Neural cell (in vitro differentiated cells): ENCODE data around the gene ATXN10.

Experiments used
- POLR2AphosphoS5 ChIP-seq: IDR thresholded peaks from 2 replicates; pipeline ENCODE4 v1.6.1; 2012
- RAD21 ChIP-seq: fragments of 450-650 bp; conservative IDR thresholded peaks from 2 replicates; pipeline ENCODE4 v1.6.1; 2014; ENCODE audit warnings: antibody characterized with exemption, mild to moderate bottlenecking, moderate library complexity
- TF ChIP-seq, protein P1 (sequence below): fragments of 450-650 bp; IDR thresholded peaks from 2 replicates; pipeline ENCODE4 v1.5.1; 2014; ENCODE audit warnings: antibody characterized with exemption, mild to moderate bottlenecking, moderate library complexity; ENCODE audit not compliant: poor library complexity, severe bottlenecking

DNA sequence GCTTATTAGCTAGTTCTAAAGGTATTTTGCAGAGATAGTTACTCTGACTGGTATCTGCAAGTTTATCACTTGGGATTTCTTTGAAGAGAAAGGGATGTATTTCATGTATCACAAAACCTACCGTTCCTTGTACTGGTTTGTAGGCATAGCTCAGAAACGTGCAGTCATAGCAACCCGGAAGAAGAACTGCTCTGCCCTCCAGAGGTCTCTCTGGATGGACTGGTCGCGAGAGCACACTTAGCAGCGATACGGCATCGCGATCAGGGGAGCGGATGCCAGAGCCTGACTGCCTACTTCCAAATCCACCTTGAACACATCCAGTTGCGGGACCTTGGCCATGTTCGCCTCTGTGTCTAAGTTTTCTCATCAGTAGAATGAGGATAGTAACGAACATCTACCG lies 162.0 kb downstream of the ATXN10 start:
- TF ChIP-seq POLR2AphosphoS5 (no peak), RAD21 (no peak)
- TF ChIP-seq, protein P1, sequence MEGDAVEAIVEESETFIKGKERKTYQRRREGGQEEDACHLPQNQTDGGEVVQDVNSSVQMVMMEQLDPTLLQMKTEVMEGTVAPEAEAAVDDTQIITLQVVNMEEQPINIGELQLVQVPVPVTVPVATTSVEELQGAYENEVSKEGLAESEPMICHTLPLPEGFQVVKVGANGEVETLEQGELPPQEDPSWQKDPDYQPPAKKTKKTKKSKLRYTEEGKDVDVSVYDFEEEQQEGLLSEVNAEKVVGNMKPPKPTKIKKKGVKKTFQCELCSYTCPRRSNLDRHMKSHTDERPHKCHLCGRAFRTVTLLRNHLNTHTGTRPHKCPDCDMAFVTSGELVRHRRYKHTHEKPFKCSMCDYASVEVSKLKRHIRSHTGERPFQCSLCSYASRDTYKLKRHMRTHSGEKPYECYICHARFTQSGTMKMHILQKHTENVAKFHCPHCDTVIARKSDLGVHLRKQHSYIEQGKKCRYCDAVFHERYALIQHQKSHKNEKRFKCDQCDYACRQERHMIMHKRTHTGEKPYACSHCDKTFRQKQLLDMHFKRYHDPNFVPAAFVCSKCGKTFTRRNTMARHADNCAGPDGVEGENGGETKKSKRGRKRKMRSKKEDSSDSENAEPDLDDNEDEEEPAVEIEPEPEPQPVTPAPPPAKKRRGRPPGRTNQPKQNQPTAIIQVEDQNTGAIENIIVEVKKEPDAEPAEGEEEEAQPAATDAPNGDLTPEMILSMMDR: no peak
